A204.1 (cell line): Measurements from ENCODE around the gene RAG2.

Source experiments
- FAIRE-seq: peaks from 2 replicates; lab custom pipeline; 2012; peaks lifted over from hg19 to GRCh38; lab: Jason Lieb, UNC

The RAG2 gene

GRCh38 chr11:36550385-36551115, 47.5 kb downstream of the RAG2 start:
- FAIRE-seq: no peak
